Neural cell (in vitro differentiated cells): ENCODE data around the gene ARHGEF11. TPM values are rescaled to one million over a fixed set of nuclear protein-coding genes. Genes with fewer than 3 reads are reported as not detected.

ENCODE experiments used
- H2AFZ ChIP-seq: fragments of 200-600, 300-800 bp; sonication (generic), shearing (Covaris generic); 2 replicates; pipeline ENCODE4 v1.6.0; 2014; ENCODE audit warnings: low read depth, mild to moderate bottlenecking, antibody characterized with exemption, low read length, moderate library complexity
- H3F3A ChIP-seq: fragments of 200-600 bp; shearing (Covaris generic); 2 replicates; pipeline ENCODE4 v1.6.1; 2016; ENCODE audit warnings: mild to moderate bottlenecking, moderate library complexity, mixed read lengths, antibody characterized with exemption, low read length; ENCODE audit not compliant: insufficient read depth, poor library complexity, severe bottlenecking
- H3K27ac ChIP-seq: fragments of 200-600, 300-800 bp; sonication (generic), shearing (Covaris generic); 2 replicates; pipeline ENCODE4 v1.5.1; 2014; ENCODE audit warnings: mild to moderate bottlenecking, low read length, moderate library complexity
- H3K27me3 ChIP-seq: fragments of 300-800, 200-600 bp; sonication (generic), shearing (Covaris generic); 2 replicates; pipeline ENCODE4 v1.6.0; 2014; ENCODE audit warnings: mild to moderate bottlenecking, low read depth, low read length, moderate library complexity; ENCODE audit not compliant: insufficient read depth
- H3K36me3 ChIP-seq: fragments of 300-800, 200-600 bp; sonication (generic), shearing (Covaris generic); 2 replicates; pipeline ENCODE4 v1.5.1; 2014; ENCODE audit warnings: mild to moderate bottlenecking, antibody characterized with exemption, low read length, moderate library complexity; ENCODE audit not compliant: insufficient read depth
- H3K4me2 ChIP-seq: fragments of 300-800, 200-600 bp; sonication (generic), shearing (Covaris generic); 2 replicates; pipeline ENCODE4 v1.6.0; 2014; ENCODE audit warnings: mild to moderate bottlenecking, low read length
- H3K4me3 ChIP-seq: fragments of 300-800, 200-600 bp; sonication (generic), shearing (Covaris generic); 2 replicates; pipeline ENCODE4 v1.5.1; 2014; ENCODE audit warnings: mild to moderate bottlenecking, low read length, moderate library complexity
- H3K79me2 ChIP-seq: fragments of 200-600 bp; shearing (Covaris generic); replicated peaks from 2 replicates; pipeline ENCODE4 v1.6.0; 2014; ENCODE audit warnings: mild to moderate bottlenecking, low read length, moderate library complexity; ENCODE audit not compliant: insufficient read depth
- H3K9ac ChIP-seq: fragments of 300-800, 200-600 bp; sonication (generic), shearing (Covaris generic); 2 replicates; pipeline ENCODE4 v1.6.1; 2016; ENCODE audit warnings: mild to moderate bottlenecking, low read length, mixed read lengths
- H3K9me2 ChIP-seq: fragments of 200-600 bp; shearing (Covaris generic); 2 replicates; pipeline ENCODE4 v1.6.1; 2016; ENCODE audit warnings: mild to moderate bottlenecking, low read length, mixed read lengths; ENCODE audit not compliant: insufficient read depth
- H3K9me3 ChIP-seq: fragments of 200-600, 300-800 bp; sonication (generic), shearing (Covaris generic); 2 replicates; pipeline ENCODE4 v1.6.1; 2016; ENCODE audit warnings: mild to moderate bottlenecking, mixed run types, low read length, moderate library complexity, mixed read lengths
- H4K20me1 ChIP-seq: fragments of 200-600 bp; shearing (Covaris generic); 2 replicates; pipeline ENCODE4 v1.6.1; 2016; ENCODE audit warnings: mild to moderate bottlenecking, mixed run types; ENCODE audit not compliant: insufficient read depth
- CTCF ChIP-seq: fragments of 450-650 bp; IDR thresholded peaks from 2 replicates; pipeline ENCODE4 v1.5.1; 2014; ENCODE audit warnings: antibody characterized with exemption, mild to moderate bottlenecking, moderate library complexity; ENCODE audit not compliant: poor library complexity, severe bottlenecking
- EP300 ChIP-seq: fragments of 450-650 bp; conservative IDR thresholded peaks from 2 replicates; pipeline ENCODE4 v1.6.1; 2014; ENCODE audit warnings: antibody characterized with exemption, mild to moderate bottlenecking, moderate library complexity; ENCODE audit not compliant: poor library complexity, severe bottlenecking
- EZH2 ChIP-seq: fragments of 200-600, 300-800 bp; shearing (Covaris generic), sonication (generic); IDR thresholded peaks from 2 replicates; pipeline ENCODE4 v1.6.1; 2014; ENCODE audit warnings: antibody characterized with exemption, low read length, borderline replicate concordance, mild to moderate bottlenecking; ENCODE audit not compliant: insufficient read depth, poor library complexity, severe bottlenecking
- MXI1 ChIP-seq: fragments of 450-650 bp; conservative IDR thresholded peaks from 2 replicates; pipeline ENCODE4 v1.6.1; 2014; ENCODE audit warnings: antibody characterized with exemption, mild to moderate bottlenecking; ENCODE audit not compliant: poor library complexity, severe bottlenecking
- POLR2AphosphoS5 ChIP-seq: IDR thresholded peaks from 2 replicates; pipeline ENCODE4 v1.6.1; 2012
- RAD21 ChIP-seq: fragments of 450-650 bp; conservative IDR thresholded peaks from 2 replicates; pipeline ENCODE4 v1.6.1; 2014; ENCODE audit warnings: antibody characterized with exemption, mild to moderate bottlenecking, moderate library complexity
- SMC3 ChIP-seq: fragments of 450-650 bp; conservative IDR thresholded peaks from 2 replicates; pipeline ENCODE4 v1.6.1; 2014; ENCODE audit warnings: antibody characterized with exemption, mild to moderate bottlenecking, moderate library complexity; ENCODE audit not compliant: poor library complexity
- TAF1 ChIP-seq: IDR thresholded peaks from 2 replicates; pipeline ENCODE4 v1.6.1; 2012; ENCODE audit warnings: low read depth
- polyA plus RNA-seq: library from polyadenylated mRNA; depleted of rRNA; stranded (reverse); fragments of >200 nt; gene quantifications from 2 replicates; pipeline ENCODE4 v1.2.3, GENCODE V29; 2014
- TF ChIP-seq, protein P1 (sequence below): IDR thresholded peaks from 2 replicates; pipeline ENCODE4 v1.6.1; 2012; ENCODE audit warnings: borderline replicate concordance

ARHGEF11 gene
- polyA plus RNA-seq, 1 donor from 2014 or later = 33.2 TPM

DNA sequence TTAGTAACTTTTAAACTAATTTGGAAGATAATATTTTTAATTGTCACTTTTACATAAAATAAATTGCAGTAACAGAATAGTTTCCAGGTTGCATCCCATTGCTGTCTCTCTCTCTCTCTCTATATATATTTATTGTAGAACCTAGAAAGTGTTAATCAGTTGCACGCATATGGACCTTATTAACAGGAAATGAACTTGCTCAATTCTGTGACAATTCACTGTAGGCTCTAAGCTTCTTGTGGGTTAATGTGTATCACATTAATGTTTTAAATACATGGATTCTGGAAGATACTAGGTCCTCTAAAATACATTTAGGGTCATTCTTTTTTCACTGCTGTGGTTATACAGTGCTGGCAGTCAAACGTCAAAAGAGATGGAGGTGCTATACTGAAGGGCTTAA is 92.0 kb downstream of the ARHGEF11 start:
- Histone ChIP-seq H3K9me2 (no peaks in the 10 kb centered on the region), H3K36me3 (no peaks in the 10 kb centered on the region), H3K79me2 (no peaks in the 10 kb centered on the region), H3K27ac (no peak overlapping the region), H3K9ac (no peak overlapping the region), H3K4me3 (no peak overlapping the region), H3F3A (no peaks in the 10 kb centered on the region), H3K27me3 (no peaks in the 10 kb centered on the region), H2AFZ (no peak overlapping the region), H3K4me2 (no peak overlapping the region), H4K20me1 (no peaks in the 10 kb centered on the region), H3K9me3 (no peaks in the 10 kb centered on the region)
- TF ChIP-seq TAF1 (no peak), MXI1 (no peak), POLR2AphosphoS5 (no peak), RAD21 (no peak), CTCF (no peak), EP300 (no peak), SMC3 (no peak), EZH2 (no peak)
- TF ChIP-seq, protein P1, sequence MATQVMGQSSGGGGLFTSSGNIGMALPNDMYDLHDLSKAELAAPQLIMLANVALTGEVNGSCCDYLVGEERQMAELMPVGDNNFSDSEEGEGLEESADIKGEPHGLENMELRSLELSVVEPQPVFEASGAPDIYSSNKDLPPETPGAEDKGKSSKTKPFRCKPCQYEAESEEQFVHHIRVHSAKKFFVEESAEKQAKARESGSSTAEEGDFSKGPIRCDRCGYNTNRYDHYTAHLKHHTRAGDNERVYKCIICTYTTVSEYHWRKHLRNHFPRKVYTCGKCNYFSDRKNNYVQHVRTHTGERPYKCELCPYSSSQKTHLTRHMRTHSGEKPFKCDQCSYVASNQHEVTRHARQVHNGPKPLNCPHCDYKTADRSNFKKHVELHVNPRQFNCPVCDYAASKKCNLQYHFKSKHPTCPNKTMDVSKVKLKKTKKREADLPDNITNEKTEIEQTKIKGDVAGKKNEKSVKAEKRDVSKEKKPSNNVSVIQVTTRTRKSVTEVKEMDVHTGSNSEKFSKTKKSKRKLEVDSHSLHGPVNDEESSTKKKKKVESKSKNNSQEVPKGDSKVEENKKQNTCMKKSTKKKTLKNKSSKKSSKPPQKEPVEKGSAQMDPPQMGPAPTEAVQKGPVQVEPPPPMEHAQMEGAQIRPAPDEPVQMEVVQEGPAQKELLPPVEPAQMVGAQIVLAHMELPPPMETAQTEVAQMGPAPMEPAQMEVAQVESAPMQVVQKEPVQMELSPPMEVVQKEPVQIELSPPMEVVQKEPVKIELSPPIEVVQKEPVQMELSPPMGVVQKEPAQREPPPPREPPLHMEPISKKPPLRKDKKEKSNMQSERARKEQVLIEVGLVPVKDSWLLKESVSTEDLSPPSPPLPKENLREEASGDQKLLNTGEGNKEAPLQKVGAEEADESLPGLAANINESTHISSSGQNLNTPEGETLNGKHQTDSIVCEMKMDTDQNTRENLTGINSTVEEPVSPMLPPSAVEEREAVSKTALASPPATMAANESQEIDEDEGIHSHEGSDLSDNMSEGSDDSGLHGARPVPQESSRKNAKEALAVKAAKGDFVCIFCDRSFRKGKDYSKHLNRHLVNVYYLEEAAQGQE = no peak

- no peak overlapping the region for H3K4me2 ChIP-seq
- H3K4me3 ChIP-seq = no peak overlapping the region
- TF ChIP-seq RAD21 = no peak
- no peak for TF ChIP-seq TAF1
- TF ChIP-seq EZH2 = no peak
- TF ChIP-seq SMC3 = no peak
- TF ChIP-seq POLR2AphosphoS5 = no peak
- TF ChIP-seq CTCF = no peak
- TF ChIP-seq, protein P1 = no peak
- H4K20me1 ChIP-seq = no peaks in the 10 kb centered on the region
- H3K36me3 ChIP-seq = no peaks in the 10 kb centered on the region
- no peak overlapping the region for H3K9ac ChIP-seq
- no peaks in the 10 kb centered on the region for H3K9me2 ChIP-seq
- H3K9me3 ChIP-seq = no peaks in the 10 kb centered on the region
- no peak overlapping the region for H3K27ac ChIP-seq
- H3K27me3 ChIP-seq = no peaks in the 10 kb centered on the region
- H3K79me2 ChIP-seq = no peaks in the 10 kb centered on the region
- no peak overlapping the region for H2AFZ ChIP-seq
- H3F3A ChIP-seq = no peaks in the 10 kb centered on the region
Measured at GRCh38 chr1:156951371-156951770, 94.2 kb downstream of the ARHGEF11 start.
